Vagina (tissue), 2 donors: ENCODE data around the gene NCAM2. TPM values are rescaled to one million over a fixed set of nuclear protein-coding genes. Genes with fewer than 3 reads are reported as not detected.
"Not testable (repeated sequence)": the region's sequence is repeated elsewhere in the genome, so short reads cannot be mapped to it uniquely, and the experiment has no call there.

Experiments
- DNase-seq, 2 donors: peaks; one replicate each; pipeline ENCODE4 v3.0.0-alpha.2; 2017; ENCODE audit errors: extremely low spot score in 2 of 2
- H3K27ac ChIP-seq: fragments of 200-600 bp; sonication (generic); one replicate; pipeline ENCODE4 v1.5.1; 2019
- H3K27me3 ChIP-seq: fragments of 200-600 bp; sonication (generic); one replicate; pipeline ENCODE4 v1.5.1; 2019
- H3K36me3 ChIP-seq, 2 donors: fragments of 200-600 bp; sonication (generic); one replicate each; pipeline ENCODE4 v1.5.1; 2017 to 2019
- H3K4me1 ChIP-seq: fragments of 200-600 bp; sonication (generic); one replicate; pipeline ENCODE4 v1.5.1; 2019
- H3K4me3 ChIP-seq, 2 donors: fragments of 200-600 bp; sonication (generic); 1 replicate in 1 of 2; 2 replicates in 1 of 2; pipeline ENCODE4 v1.5.1; 2016 to 2019
- H3K9me3 ChIP-seq: fragments of 200-600 bp; sonication (generic); one replicate; pipeline ENCODE4 v1.5.1; 2019
- POLR2A ChIP-seq, 2 donors: fragments of 450-650 bp; IDR thresholded peaks; one replicate each; pipeline ENCODE4 v1.6.1; 2017; ENCODE audit warnings: antibody characterized with exemption in 2 of 2, mild to moderate bottlenecking in 2 of 2, moderate library complexity in 2 of 2
- POLR2AphosphoS5 ChIP-seq, 2 donors: sonication (generic); formaldehyde crosslinking; IDR thresholded peaks; one replicate each; pipeline ENCODE4 v1.9.0; 2017; ENCODE audit warnings: antibody characterized with exemption in 2 of 2, mild to moderate bottlenecking in 2 of 2, low read depth in 1 of 2; ENCODE audit not compliant: insufficient read depth in 1 of 2
- intact Hi-C: fragments of 100-400 bp; cut with DNase I; formaldehyde crosslinking; loops from one replicate; pipeline ENCODE4 v1.15.1; 2023
- total RNA-seq: library from RNA; depleted of rRNA; stranded (reverse); fragments of >200 nt; gene quantifications from one replicate; pipeline ENCODE4 v1.2.3, GENCODE V29; 2016
- TF ChIP-seq, protein P1 (sequence below), 3 experiments: fragments of 450-650 bp in 2 of 3; fragments of 200-600 bp in 1 of 3; sonication (generic) in 1 of 3; IDR thresholded peaks; one replicate each; pipeline ENCODE4 v1.5.1; 2017 to 2019; ENCODE audit warnings: antibody characterized with exemption in 3 of 3, mild to moderate bottlenecking in 2 of 3, moderate library complexity in 2 of 3

NCAM2 gene
- total RNA-seq, 1 donor from 2014 or later, result 4.7 TPM

- DNase-seq, result no peak
- no peaks in the 10 kb centered on the region for H3K27me3 ChIP-seq
- intact Hi-C loops, result no loop called here
- H3K27ac ChIP-seq, result no peak overlapping the region
- H3K36me3 ChIP-seq, result no peaks in the 10 kb centered on the region
- no peak for TF ChIP-seq POLR2A (IDR thresholded peaks at IDR 0.05)
- TF ChIP-seq, protein P1, sequence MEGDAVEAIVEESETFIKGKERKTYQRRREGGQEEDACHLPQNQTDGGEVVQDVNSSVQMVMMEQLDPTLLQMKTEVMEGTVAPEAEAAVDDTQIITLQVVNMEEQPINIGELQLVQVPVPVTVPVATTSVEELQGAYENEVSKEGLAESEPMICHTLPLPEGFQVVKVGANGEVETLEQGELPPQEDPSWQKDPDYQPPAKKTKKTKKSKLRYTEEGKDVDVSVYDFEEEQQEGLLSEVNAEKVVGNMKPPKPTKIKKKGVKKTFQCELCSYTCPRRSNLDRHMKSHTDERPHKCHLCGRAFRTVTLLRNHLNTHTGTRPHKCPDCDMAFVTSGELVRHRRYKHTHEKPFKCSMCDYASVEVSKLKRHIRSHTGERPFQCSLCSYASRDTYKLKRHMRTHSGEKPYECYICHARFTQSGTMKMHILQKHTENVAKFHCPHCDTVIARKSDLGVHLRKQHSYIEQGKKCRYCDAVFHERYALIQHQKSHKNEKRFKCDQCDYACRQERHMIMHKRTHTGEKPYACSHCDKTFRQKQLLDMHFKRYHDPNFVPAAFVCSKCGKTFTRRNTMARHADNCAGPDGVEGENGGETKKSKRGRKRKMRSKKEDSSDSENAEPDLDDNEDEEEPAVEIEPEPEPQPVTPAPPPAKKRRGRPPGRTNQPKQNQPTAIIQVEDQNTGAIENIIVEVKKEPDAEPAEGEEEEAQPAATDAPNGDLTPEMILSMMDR (IDR thresholded peaks at IDR 0.05), result no peak
- no peak for TF ChIP-seq POLR2AphosphoS5 (IDR thresholded peaks at IDR 0.05; ENCODE audit: insufficient read depth in 1 of 2, low read depth in 1 of 2)
- H3K4me3 ChIP-seq, result no peak overlapping the region
- no peaks in the 10 kb centered on the region for H3K9me3 ChIP-seq
- H3K4me1 ChIP-seq, result no peaks in the 10 kb centered on the region
These were observed 398.2 kb downstream of the NCAM2 start for GRCh38 chr21:21396424-21396823.

GRCh38 chr21:21397464-21397863 lies 399.3 kb downstream of the NCAM2 start:
- no peak for DNase-seq
- Histone ChIP-seq H3K27me3 (no peaks in the 10 kb centered on the region), H3K4me1 (no peaks in the 10 kb centered on the region), H3K4me3 (no peak overlapping the region), H3K9me3 (no peaks in the 10 kb centered on the region), H3K27ac (no peak overlapping the region), H3K36me3 (no peaks in the 10 kb centered on the region)
- TF ChIP-seq POLR2A (IDR thresholded peaks at IDR 0.05) (no peak), POLR2AphosphoS5 (IDR thresholded peaks at IDR 0.05; ENCODE audit: insufficient read depth in 1 of 2, low read depth in 1 of 2) (no peak)
- TF ChIP-seq, protein P1 (IDR thresholded peaks at IDR 0.05), result no peak
- intact Hi-C loops, result no loop called here

DNA sequence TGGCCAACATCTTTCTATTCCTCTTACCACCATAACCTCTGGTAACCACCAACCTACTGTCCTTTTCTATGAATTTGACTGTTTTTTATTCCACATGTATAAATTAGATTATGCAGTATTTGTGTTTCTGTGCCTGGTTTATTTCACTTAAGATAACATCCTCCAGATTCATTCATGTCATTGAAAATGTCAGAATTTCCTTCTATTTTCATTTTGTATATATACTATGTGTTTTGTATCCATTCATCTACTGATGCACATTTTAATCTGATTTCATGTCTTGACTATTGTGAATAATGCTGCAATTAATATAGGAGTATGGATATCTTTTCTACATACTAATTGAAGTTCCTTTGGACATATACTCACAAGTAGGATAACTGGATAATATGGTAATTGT lies 403.2 kb downstream of the NCAM2 start:
- Histone ChIP-seq H3K4me1 (no peaks in the 10 kb centered on the region), H3K27me3 (no peaks in the 10 kb centered on the region), H3K27ac (no peak overlapping the region), H3K36me3 (no peaks in the 10 kb centered on the region), H3K9me3 (no peaks in the 10 kb centered on the region), H3K4me3 (no peak overlapping the region)
- no peak for TF ChIP-seq POLR2A (IDR thresholded peaks at IDR 0.05)
- no peak for TF ChIP-seq POLR2AphosphoS5 (IDR thresholded peaks at IDR 0.05; ENCODE audit: insufficient read depth in 1 of 2, low read depth in 1 of 2)
- TF ChIP-seq, protein P1 (IDR thresholded peaks at IDR 0.05), result no peak
- DNase-seq, result no peak
- intact Hi-C loops, result no loop called here

DNA sequence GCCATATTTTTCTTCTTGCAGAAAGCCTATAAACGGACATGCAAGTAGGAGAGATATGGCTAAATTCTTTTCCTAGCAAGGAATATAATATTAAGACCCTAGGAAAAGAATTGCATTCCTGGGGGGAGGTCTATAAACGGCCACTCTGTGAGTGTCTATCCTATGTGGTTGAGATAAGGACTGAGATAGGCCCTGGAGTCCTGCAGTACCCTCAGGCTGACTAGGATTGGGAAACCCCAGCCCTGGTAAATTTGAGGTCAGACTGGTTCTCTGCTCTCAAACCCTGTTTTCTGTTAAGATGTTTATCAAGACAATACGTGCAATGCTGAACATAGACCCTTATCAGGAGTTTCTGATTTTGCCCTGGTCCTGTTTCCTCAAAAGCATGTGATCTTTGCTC lies 404.0 kb downstream of the NCAM2 start:
- H3K4me1 ChIP-seq, H3K36me3 ChIP-seq, H3K27me3 ChIP-seq, H3K27ac ChIP-seq, H3K9me3 ChIP-seq, H3K4me3 ChIP-seq, intact Hi-C loops, DNase-seq: not testable (repeated sequence)

DNA sequence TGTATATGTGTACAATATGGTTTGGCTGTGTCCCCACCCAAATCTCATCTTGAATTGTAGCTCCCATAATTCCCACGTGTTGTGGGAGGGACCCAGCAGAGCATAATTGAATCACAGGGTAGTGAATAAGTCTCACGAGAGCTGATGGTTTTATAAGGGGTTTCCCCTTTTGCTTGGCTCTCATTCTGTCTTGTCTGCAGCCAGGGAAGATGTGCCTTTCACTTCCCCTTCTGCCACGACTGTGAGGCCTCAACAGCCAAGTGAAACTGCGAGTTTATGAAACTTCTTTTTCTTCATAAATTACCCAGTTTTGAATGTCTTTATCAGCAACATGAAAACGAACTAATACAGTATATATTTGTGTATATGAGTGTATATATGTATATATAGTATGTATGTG lies 406.1 kb downstream of the NCAM2 start:
- H3K27me3 ChIP-seq, DNase-seq, intact Hi-C loops: not testable (repeated sequence)

GRCh38 chr21:21406921-21407320 lies 408.7 kb downstream of the NCAM2 start:
- Histone ChIP-seq H3K9me3 (no peaks in the 10 kb centered on the region), H3K36me3 (no peaks in the 10 kb centered on the region), H3K4me3 (no peak overlapping the region), H3K4me1 (no peaks in the 10 kb centered on the region), H3K27ac (no peak overlapping the region), H3K27me3 (no peaks in the 10 kb centered on the region)
- no peak for DNase-seq
- intact Hi-C loops, result no loop called here
- no peak for TF ChIP-seq POLR2A (IDR thresholded peaks at IDR 0.05)
- TF ChIP-seq, protein P1 (IDR thresholded peaks at IDR 0.05), result no peak
- no peak for TF ChIP-seq POLR2AphosphoS5 (IDR thresholded peaks at IDR 0.05; ENCODE audit: insufficient read depth in 1 of 2, low read depth in 1 of 2)

More for the DNA sequence above, 406.1 kb downstream of the NCAM2 start:
- H3K4me3 ChIP-seq, H3K27ac ChIP-seq, H3K9me3 ChIP-seq, H3K4me1 ChIP-seq, H3K36me3 ChIP-seq: not testable (repeated sequence)
